Stomach smooth muscle (tissue), 2 donors: ENCODE measurements around the gene TNNI3K.

Source experiments
- H3K27ac ChIP-seq: one replicate; pipeline ENCODE4 v1.7.0; 2013; ENCODE audit warnings: mild to moderate bottlenecking, low read length, inconsistent platforms
- H3K27me3 ChIP-seq, 2 donors: one replicate each; pipeline ENCODE4 v1.7.0; 2013; ENCODE audit warnings: low read length in 2 of 2; ENCODE audit not compliant: insufficient read depth in 2 of 2, control insufficient read depth in 1 of 2
- H3K36me3 ChIP-seq, 2 donors: one replicate each; pipeline ENCODE4 v1.7.0; 2013; ENCODE audit warnings: low read length in 2 of 2; ENCODE audit not compliant: control insufficient read depth in 2 of 2, insufficient read depth in 2 of 2
- H3K4me1 ChIP-seq: one replicate; pipeline ENCODE4 v1.7.0; 2013; ENCODE audit warnings: low read length; ENCODE audit not compliant: control insufficient read depth, insufficient read depth
- H3K4me3 ChIP-seq, 2 donors: one replicate each; pipeline ENCODE4 v1.7.0; 2013; ENCODE audit warnings: low read length in 2 of 2
- H3K9ac ChIP-seq, 2 donors: one replicate each; pipeline ENCODE4 v1.7.0; 2013; ENCODE audit warnings: low read length in 2 of 2, mild to moderate bottlenecking in 1 of 2
- H3K9me3 ChIP-seq, 2 donors: one replicate each; pipeline ENCODE4 v1.7.0; 2013; ENCODE audit warnings: low read length in 2 of 2; ENCODE audit not compliant: control insufficient read depth in 2 of 2
- donor health status: healthy.
- donor health status: Pancreatic carcinoma.

The TNNI3K gene

DNA sequence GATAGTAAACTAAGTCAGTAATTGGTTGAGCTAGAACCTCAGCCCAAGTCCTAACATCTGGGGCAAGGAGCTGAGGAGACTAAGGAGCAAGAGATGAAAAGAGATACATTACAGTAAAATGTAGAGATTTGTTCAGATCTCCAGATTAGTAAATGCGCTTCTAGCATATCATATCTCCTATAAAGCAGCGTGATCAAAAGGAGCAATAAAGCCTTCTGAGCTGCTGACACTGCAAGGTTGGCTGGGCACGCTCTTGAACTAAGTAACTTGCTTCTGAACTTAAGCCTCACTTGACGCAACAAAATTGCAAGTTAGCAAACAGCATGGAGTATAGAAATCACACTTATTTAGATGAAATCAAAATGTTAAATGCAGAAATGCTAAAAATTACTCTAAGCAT is 196.3 kb downstream of the TNNI3K start:
- H3K36me3 ChIP-seq = no peaks in the 10 kb centered on the region
- no peaks in the 10 kb centered on the region for H3K9me3 ChIP-seq
- no peak overlapping the region for H3K27ac ChIP-seq
- no peaks in the 10 kb centered on the region for H3K4me1 ChIP-seq
- H3K4me3 ChIP-seq = no peak overlapping the region
- H3K27me3 ChIP-seq = no peaks in the 10 kb centered on the region
- H3K9ac ChIP-seq = no peak overlapping the region

DNA sequence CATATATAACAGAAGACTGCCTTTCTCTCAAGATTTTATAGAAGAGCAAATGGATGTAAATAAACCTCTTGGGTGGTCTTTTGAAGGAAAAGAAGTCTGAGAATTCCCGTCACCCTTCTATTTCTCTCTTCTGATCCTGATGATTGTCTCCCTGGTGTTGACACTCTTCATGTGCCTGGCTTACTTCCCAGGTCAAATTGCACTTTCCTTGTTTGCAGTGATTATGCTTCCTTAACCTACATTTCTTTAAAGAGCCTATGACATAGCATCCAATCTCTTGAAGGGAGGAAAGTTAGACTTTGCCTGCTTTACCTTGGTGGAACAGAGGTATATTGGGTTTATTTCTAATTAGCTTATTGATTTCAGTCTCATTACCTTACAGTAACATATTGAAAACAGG is 197.1 kb downstream of the TNNI3K start:
- H3K27me3 ChIP-seq = no peaks in the 10 kb centered on the region
- H3K36me3 ChIP-seq = no peaks in the 10 kb centered on the region
- no peaks in the 10 kb centered on the region for H3K4me1 ChIP-seq
- H3K9ac ChIP-seq = no peak overlapping the region
- no peak overlapping the region for H3K27ac ChIP-seq
- no peak overlapping the region for H3K4me3 ChIP-seq
- no peaks in the 10 kb centered on the region for H3K9me3 ChIP-seq

DNA sequence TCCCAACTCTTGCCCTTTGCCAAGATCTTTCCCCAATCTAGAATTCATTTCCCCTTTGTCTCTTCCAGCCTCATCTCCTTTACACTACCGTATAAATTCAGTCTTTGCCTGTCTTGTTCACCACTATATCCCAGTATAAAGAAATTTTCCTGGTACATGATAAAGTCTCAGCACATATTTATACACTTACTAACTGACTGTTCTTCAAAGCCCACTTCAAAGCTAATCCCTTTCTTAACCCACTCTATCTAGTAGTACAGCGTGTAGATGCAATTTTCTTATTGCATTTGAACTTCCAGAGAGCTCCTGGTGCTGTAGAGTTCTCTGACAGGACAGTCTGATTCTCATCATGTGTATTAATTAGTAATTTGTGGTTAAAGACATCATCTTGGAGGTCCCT is 199.1 kb downstream of the TNNI3K start:
- Histone ChIP-seq H3K4me3 (no peak overlapping the region), H3K9ac (no peak overlapping the region), H3K36me3 (no peaks in the 10 kb centered on the region), H3K27ac (no peak overlapping the region), H3K9me3 (no peaks in the 10 kb centered on the region), H3K27me3 (no peaks in the 10 kb centered on the region), H3K4me1 (no peaks in the 10 kb centered on the region)

DNA sequence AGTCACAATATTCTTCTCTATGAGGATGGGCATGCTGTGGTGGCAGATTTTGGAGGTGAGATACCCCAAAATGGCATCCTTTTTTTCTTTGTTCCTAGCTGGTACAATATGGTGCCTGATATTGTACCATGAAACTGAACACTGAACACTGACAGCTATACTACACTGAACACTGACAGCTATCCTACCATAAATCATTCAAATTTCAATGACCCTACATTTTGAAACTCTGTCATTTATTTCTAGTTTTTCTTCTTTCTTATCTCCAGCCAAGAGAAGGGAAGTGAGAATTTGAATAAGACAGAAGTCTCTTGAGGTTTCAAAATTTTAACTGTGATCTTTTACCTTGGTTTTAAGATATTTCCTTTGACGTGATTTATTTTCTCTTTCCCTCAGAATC is 200.9 kb downstream of the TNNI3K start:
- H3K9me3 ChIP-seq = no peaks in the 10 kb centered on the region

DNA sequence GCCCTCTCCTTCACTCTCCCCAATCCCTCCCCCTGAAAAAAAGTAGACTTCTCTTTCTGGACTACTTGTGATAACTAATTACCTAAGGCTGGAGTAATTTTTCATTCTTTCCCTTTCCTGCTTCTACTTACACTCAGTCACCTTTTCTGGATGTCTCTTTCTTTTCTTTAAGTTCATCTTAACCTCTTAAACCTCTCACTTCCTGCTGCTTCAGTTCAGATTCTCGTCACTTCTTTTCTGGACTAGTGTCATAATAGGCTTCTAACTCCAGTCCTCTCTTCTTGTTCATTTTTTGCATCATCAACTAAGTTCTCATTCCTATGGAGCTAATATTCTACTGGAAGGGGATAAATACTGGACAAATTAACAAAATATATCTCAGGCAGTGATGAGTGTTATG is 201.8 kb downstream of the TNNI3K start:
- no peak overlapping the region for H3K9ac ChIP-seq
- H3K27me3 ChIP-seq = no peaks in the 10 kb centered on the region
- H3K4me1 ChIP-seq = no peaks in the 10 kb centered on the region
- H3K9me3 ChIP-seq = no peaks in the 10 kb centered on the region
- no peak overlapping the region for H3K4me3 ChIP-seq
- H3K27ac ChIP-seq = no peak overlapping the region
- H3K36me3 ChIP-seq = no peaks in the 10 kb centered on the region

More for the DNA sequence above, 200.9 kb downstream of the TNNI3K start:
- H3K4me1 ChIP-seq = no peaks in the 10 kb centered on the region
- no peaks in the 10 kb centered on the region for H3K27me3 ChIP-seq
- no peak overlapping the region for H3K9ac ChIP-seq
- H3K36me3 ChIP-seq = no peaks in the 10 kb centered on the region
- no peak overlapping the region for H3K4me3 ChIP-seq
- no peak overlapping the region for H3K27ac ChIP-seq

DNA sequence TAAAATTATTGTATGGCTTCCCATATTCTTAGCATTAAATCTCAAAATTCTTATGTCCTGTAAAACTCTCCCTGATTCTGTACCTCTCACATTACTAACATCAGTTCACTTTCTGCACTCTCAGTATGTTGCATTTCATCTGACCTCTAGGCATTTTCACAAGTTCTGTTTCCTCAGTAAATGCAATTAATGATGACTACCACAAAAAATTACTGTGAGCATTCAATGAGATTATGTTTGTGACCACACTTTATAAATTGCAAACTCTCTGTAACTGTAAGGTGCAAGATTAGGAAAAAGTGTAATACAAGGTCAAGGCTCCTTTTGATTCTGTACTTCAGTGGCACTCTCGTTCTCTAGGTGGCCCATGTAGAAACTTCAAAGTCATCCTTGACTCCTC is 216.8 kb downstream of the TNNI3K start:
- Histone ChIP-seq H3K27me3 (no peaks in the 10 kb centered on the region), H3K9ac (no peak overlapping the region), H3K36me3 (no peaks in the 10 kb centered on the region), H3K9me3 (no peaks in the 10 kb centered on the region), H3K4me3 (no peak overlapping the region), H3K27ac (no peak overlapping the region), H3K4me1 (no peaks in the 10 kb centered on the region)

DNA sequence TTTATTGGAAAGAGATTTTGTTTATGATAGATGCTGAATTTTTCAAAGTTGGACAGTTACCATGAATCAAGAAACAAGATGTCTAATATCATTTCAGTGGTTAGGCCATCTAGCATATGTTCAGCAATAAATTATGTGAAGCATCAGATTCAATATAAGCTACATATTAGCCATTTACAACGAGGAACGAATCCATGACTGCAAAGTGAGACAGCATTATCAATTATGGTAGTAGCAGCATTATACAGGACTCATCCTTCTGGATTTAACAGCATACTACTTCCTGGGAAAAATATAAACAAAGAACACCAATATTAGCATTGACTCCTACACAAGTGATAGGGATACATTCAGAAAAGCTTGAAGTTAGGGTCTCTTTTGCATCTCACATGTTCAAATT is 218.1 kb downstream of the TNNI3K start:
- no peak overlapping the region for H3K4me3 ChIP-seq
- no peaks in the 10 kb centered on the region for H3K4me1 ChIP-seq
- no peaks in the 10 kb centered on the region for H3K36me3 ChIP-seq
- no peak overlapping the region for H3K27ac ChIP-seq
- H3K9me3 ChIP-seq = no peaks in the 10 kb centered on the region
- H3K9ac ChIP-seq = no peak overlapping the region
- H3K27me3 ChIP-seq = no peaks in the 10 kb centered on the region

DNA sequence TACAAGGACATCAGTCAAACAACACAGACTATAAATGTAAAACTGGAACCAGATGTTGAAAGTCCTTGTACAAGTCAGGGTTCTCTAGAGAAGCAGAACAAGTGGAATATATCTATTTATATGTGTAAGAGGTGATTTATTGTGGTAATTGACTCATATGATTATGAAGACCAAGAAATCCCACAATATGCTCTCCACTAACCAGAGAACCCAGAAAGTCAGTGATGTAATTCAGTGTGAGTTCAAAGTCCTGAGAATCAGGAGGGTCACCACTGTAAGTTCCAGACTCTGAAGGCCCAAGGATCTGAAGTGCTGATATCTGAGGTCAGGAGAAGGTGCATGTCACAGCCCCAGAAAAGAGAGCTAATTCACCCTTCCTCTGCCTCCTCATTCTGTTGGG is 220.2 kb downstream of the TNNI3K start:
- Histone ChIP-seq H3K4me3 (no peak overlapping the region), H3K36me3 (no peaks in the 10 kb centered on the region), H3K27me3 (no peaks in the 10 kb centered on the region), H3K9ac (no peak overlapping the region), H3K27ac (no peak overlapping the region), H3K9me3 (no peaks in the 10 kb centered on the region), H3K4me1 (no peaks in the 10 kb centered on the region)

DNA sequence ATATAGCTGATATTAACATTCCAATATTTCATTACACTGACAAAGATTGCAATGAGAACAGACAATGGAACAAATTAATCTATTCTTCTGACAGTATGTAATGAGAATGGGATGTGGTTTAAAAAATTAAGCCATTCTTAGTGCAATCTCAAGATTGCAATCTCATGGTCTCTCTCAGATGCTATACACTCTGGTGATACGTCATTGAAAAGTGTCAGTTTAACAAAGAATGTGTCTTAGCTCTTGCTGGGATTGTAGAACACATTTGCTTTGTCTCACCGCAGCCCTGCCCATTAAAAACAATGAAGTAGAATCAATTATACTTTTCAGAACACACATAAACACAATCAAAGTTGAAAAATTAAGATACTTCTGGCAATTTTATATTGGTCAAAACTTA is 222.1 kb downstream of the TNNI3K start:
- Histone ChIP-seq H3K27me3 (no peaks in the 10 kb centered on the region), H3K9ac (no peak overlapping the region), H3K27ac (no peak overlapping the region), H3K4me3 (no peak overlapping the region), H3K36me3 (no peaks in the 10 kb centered on the region), H3K4me1 (no peaks in the 10 kb centered on the region), H3K9me3 (no peaks in the 10 kb centered on the region)

DNA sequence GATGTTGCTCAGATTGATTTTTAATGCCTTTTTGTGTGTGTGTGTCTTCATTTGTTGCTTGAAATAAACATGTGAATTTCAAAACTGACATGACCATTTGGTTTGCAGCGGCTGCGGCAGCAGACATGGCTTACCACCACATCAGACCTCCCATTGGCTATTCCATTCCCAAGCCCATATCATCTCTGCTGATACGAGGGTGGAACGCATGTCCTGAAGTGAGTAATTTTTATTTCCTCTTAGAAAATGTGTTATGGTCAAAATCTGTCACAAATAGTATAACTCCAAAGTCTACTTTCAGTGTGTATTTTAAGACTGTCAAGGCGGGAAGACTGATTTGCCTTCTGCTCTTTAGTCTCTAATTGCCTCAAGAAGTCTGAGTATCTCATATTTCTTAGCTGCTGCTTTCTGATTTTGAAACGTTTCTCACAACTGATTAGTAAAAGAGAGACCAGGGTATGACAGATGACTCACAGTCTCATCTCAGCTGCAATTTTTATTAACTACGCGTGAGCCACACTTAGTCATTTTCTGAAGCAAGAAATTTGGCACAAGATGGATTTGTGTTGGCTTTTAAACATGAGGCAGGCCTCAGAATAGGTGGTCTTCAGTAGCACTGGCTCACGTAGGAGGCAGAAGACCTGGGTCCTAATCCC is 228.3 kb downstream of the TNNI3K start:
- no peaks in the 10 kb centered on the region for H3K36me3 ChIP-seq
- H3K9me3 ChIP-seq = no peaks in the 10 kb centered on the region
- H3K4me1 ChIP-seq = no peaks in the 10 kb centered on the region
- H3K4me3 ChIP-seq = no peak overlapping the region
- H3K27me3 ChIP-seq = no peaks in the 10 kb centered on the region
- no peak overlapping the region for H3K9ac ChIP-seq
- no peak overlapping the region for H3K27ac ChIP-seq

DNA sequence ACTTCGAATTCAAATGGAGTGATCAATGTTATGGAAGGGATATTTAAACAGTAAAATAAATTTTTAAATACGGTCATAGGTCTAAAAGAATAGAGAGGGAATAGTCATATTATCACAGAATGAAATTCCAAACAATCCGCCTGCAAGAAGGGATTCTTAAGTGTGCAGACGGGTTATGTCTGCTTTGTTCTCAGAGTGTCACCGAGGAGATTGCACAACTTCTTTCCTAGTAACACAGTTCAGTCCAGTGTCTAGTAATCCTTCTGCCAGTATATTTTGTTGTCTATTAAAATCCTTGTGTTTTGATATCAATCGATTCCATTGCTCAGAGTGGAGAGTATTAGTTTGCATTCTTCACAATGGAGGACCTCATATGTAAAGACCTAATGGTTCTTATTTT is 228.8 kb downstream of the TNNI3K start:
- no peak overlapping the region for H3K4me3 ChIP-seq
- H3K36me3 ChIP-seq = no peaks in the 10 kb centered on the region
- H3K27ac ChIP-seq = no peak overlapping the region
- H3K4me1 ChIP-seq = no peaks in the 10 kb centered on the region
- no peaks in the 10 kb centered on the region for H3K9me3 ChIP-seq
- H3K9ac ChIP-seq = no peak overlapping the region
- no peaks in the 10 kb centered on the region for H3K27me3 ChIP-seq
